Neural progenitor cell (in vitro differentiated cells): ENCODE measurements around the gene IFI27.

Source experiments
- CTCF ChIP-seq: fragments of 200-600 bp; sonication (generic); IDR thresholded peaks from 2 replicates; pipeline ENCODE4 v1.5.1; 2017; ENCODE audit warnings: antibody characterized with exemption, mild to moderate bottlenecking
- EZH2 ChIP-seq: fragments of 200-600 bp; sonication (generic); IDR thresholded peaks from 2 replicates; pipeline ENCODE4 v1.6.1; 2017; ENCODE audit warnings: antibody characterized with exemption, mild to moderate bottlenecking, moderate library complexity

- no peak for TF ChIP-seq CTCF
- no peak for TF ChIP-seq EZH2
Observed at GRCh38 chr14:94074534-94074933, 36.0 kb upstream of the IFI27 start.
